ENCODE measurements around the gene MBD1.

MBD1 gene

GRCh38 chr18:50280707-50281294 lies 522 bp downstream of the MBD1 start:
- Histone ChIP-seq H2BK5ac (ENCODE audit: low read length) (peak overlapping the region; percentile 24), H2AK5ac (ENCODE audit: low read length) (no peak overlapping the region), H3K9ac (ENCODE audit: low read length) (peak overlapping the region; percentile 93), H3K56ac (ENCODE audit: low read length) (peak overlapping the region; percentile 97), H4K5ac (ENCODE audit: low read length) (no peak overlapping the region), H3K4me1 (ENCODE audit: control insufficient read depth, low read depth, low read length) (peaks cover 6% of the 10 kb centered on the region), H3K18ac (ENCODE audit: low read length) (no peak overlapping the region), H3K79me2 (ENCODE audit: control insufficient read depth, insufficient read depth, low read length) (peaks cover 18% of the 10 kb centered on the region), H3K23ac (ENCODE audit: low read length) (no peak overlapping the region), H2BK15ac (replicated peaks; ENCODE audit: low read depth) (no peak overlapping the region), H3K79me1 (ENCODE audit: low read length) (peaks cover 22% of the 10 kb centered on the region), H3K4me3 (ENCODE audit: low read length) (peak overlapping the region; percentile 91), H3K36me3 (ENCODE audit: control insufficient read depth, insufficient read depth, low read length) (peaks cover 16% of the 10 kb centered on the region), H4K8ac (ENCODE audit: low read depth, low read length) (no peak overlapping the region), H2BK120ac (ENCODE audit: low read depth, low read length) (no peak overlapping the region), H3K27ac (ENCODE audit: low read depth, low read length) (peak overlapping the region; percentile 34), H3K27me3 (ENCODE audit: insufficient read depth, low read length, poor library complexity) (no peaks in the 10 kb centered on the region), H3K4ac (ENCODE audit: low read depth, low read length) (no peak overlapping the region), H3K4me2 (ENCODE audit: low read length) (peak overlapping the region; percentile 95)
- no CpG with 5 or more reads among the region's 16 CpGs for WGBS (ENCODE audit: extremely low coverage, insufficient coverage, low lambda C conversion rate)
- DNase-seq = no peak

- H3K4me2 ChIP-seq (ENCODE audit: low read length) = no peak overlapping the region
- peaks cover 22% of the 10 kb centered on the region for H3K36me3 ChIP-seq (ENCODE audit: control insufficient read depth, insufficient read depth, low read length)
- H2AK5ac ChIP-seq (ENCODE audit: low read length) = no peak overlapping the region
- WGBS (ENCODE audit: extremely low coverage, insufficient coverage, low lambda C conversion rate) = no CpG with 5 or more reads among the region's 7 CpGs
- no peaks in the 10 kb centered on the region for H3K27me3 ChIP-seq (ENCODE audit: insufficient read depth, low read length, poor library complexity)
- no peak overlapping the region for H3K23ac ChIP-seq (ENCODE audit: low read length)
- no peak overlapping the region for H2BK15ac ChIP-seq (replicated peaks; ENCODE audit: low read depth)
- H3K4me1 ChIP-seq (ENCODE audit: control insufficient read depth, low read depth, low read length) = peaks cover 6% of the 10 kb centered on the region
- H2BK120ac ChIP-seq (ENCODE audit: low read depth, low read length) = no peak overlapping the region
- H3K27ac ChIP-seq (ENCODE audit: low read depth, low read length) = no peak overlapping the region
- H3K18ac ChIP-seq (ENCODE audit: low read length) = no peak overlapping the region
- no peak overlapping the region for H4K5ac ChIP-seq (ENCODE audit: low read length)
- peak overlapping the region; percentile 73 for H3K56ac ChIP-seq (ENCODE audit: low read length)
- H3K4ac ChIP-seq (ENCODE audit: low read depth, low read length) = no peak overlapping the region
- peaks cover 18% of the 10 kb centered on the region for H3K79me2 ChIP-seq (ENCODE audit: control insufficient read depth, insufficient read depth, low read length)
- DNase-seq = no peak
- no peak overlapping the region for H3K4me3 ChIP-seq (ENCODE audit: low read length)
- H2BK5ac ChIP-seq (ENCODE audit: low read length) = no peak overlapping the region
- no peak overlapping the region for H4K8ac ChIP-seq (ENCODE audit: low read depth, low read length)
- H3K9ac ChIP-seq (ENCODE audit: low read length) = no peak overlapping the region
- H3K79me1 ChIP-seq (ENCODE audit: low read length) = peaks cover 22% of the 10 kb centered on the region
Observed at GRCh38 chr18:50279752-50280151, 1.6 kb downstream of the MBD1 start.

GRCh38 chr18:50277942-50278341 lies 3.4 kb downstream of the MBD1 start:
- no peak overlapping the region for H2AK5ac ChIP-seq (ENCODE audit: low read length)
- H3K18ac ChIP-seq (ENCODE audit: low read length) = no peak overlapping the region
- H2BK120ac ChIP-seq (ENCODE audit: low read depth, low read length) = no peak overlapping the region
- no peaks in the 10 kb centered on the region for H3K27me3 ChIP-seq (ENCODE audit: insufficient read depth, low read length, poor library complexity)
- H3K79me1 ChIP-seq (ENCODE audit: low read length) = peaks cover 22% of the 10 kb centered on the region
- H2BK5ac ChIP-seq (ENCODE audit: low read length) = no peak overlapping the region
- H3K4me1 ChIP-seq (ENCODE audit: control insufficient read depth, low read depth, low read length) = peaks cover 6% of the 10 kb centered on the region
- H3K27ac ChIP-seq (ENCODE audit: low read depth, low read length) = no peak overlapping the region
- H4K8ac ChIP-seq (ENCODE audit: low read depth, low read length) = no peak overlapping the region
- H3K4me3 ChIP-seq (ENCODE audit: low read length) = no peak overlapping the region
- H3K4me2 ChIP-seq (ENCODE audit: low read length) = no peak overlapping the region
- WGBS (ENCODE audit: extremely low coverage, insufficient coverage, low lambda C conversion rate) = no CpG with 5 or more reads among the region's 6 CpGs
- peaks cover 18% of the 10 kb centered on the region for H3K79me2 ChIP-seq (ENCODE audit: control insufficient read depth, insufficient read depth, low read length)
- H3K9ac ChIP-seq (ENCODE audit: low read length) = no peak overlapping the region
- peaks cover 32% of the 10 kb centered on the region for H3K36me3 ChIP-seq (ENCODE audit: control insufficient read depth, insufficient read depth, low read length)
- DNase-seq = no peak
- no peak overlapping the region for H3K4ac ChIP-seq (ENCODE audit: low read depth, low read length)
- no peak overlapping the region for H3K23ac ChIP-seq (ENCODE audit: low read length)
- no peak overlapping the region for H4K5ac ChIP-seq (ENCODE audit: low read length)
- H2BK15ac ChIP-seq (replicated peaks; ENCODE audit: low read depth) = no peak overlapping the region
- no peak overlapping the region for H3K56ac ChIP-seq (ENCODE audit: low read length)

DNA sequence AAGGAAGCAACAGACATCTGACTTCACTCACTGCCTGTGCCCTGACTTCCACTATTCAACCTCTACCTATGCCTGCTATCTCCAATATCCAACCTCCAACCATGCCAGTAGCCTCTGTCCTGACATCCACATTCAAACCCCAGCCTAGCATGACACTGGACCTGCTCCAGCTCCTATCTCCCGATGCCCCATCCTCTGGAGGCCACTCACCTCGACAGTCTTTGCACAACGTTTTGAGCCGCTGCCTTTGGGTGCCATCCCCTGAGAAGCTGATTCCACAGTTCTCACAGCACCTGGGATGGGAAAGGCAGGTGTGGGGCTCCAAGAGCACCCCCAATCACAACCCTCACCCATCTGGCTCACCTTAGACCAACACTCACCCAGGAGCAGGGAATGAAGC lies 4.9 kb downstream of the MBD1 start:
- H2BK15ac ChIP-seq (replicated peaks; ENCODE audit: low read depth) = no peak overlapping the region
- peaks cover 22% of the 10 kb centered on the region for H3K79me1 ChIP-seq (ENCODE audit: low read length)
- H3K27me3 ChIP-seq (ENCODE audit: insufficient read depth, low read length, poor library complexity) = no peaks in the 10 kb centered on the region
- H3K18ac ChIP-seq (ENCODE audit: low read length) = no peak overlapping the region
- no peak overlapping the region for H2BK120ac ChIP-seq (ENCODE audit: low read depth, low read length)
- no peak overlapping the region for H3K56ac ChIP-seq (ENCODE audit: low read length)
- no peak overlapping the region for H2AK5ac ChIP-seq (ENCODE audit: low read length)
- no peak overlapping the region for H2BK5ac ChIP-seq (ENCODE audit: low read length)
- no peak overlapping the region for H3K4me3 ChIP-seq (ENCODE audit: low read length)
- no peak overlapping the region for H3K23ac ChIP-seq (ENCODE audit: low read length)
- no peak overlapping the region for H3K4me2 ChIP-seq (ENCODE audit: low read length)
- H4K8ac ChIP-seq (ENCODE audit: low read depth, low read length) = no peak overlapping the region
- H3K27ac ChIP-seq (ENCODE audit: low read depth, low read length) = no peak overlapping the region
- DNase-seq = no peak
- H3K79me2 ChIP-seq (ENCODE audit: control insufficient read depth, insufficient read depth, low read length) = peaks cover 18% of the 10 kb centered on the region
- H3K4me1 ChIP-seq (ENCODE audit: control insufficient read depth, low read depth, low read length) = peaks cover 6% of the 10 kb centered on the region
- no CpG with 5 or more reads among the region's 4 CpGs for WGBS (ENCODE audit: extremely low coverage, insufficient coverage, low lambda C conversion rate)
- H3K9ac ChIP-seq (ENCODE audit: low read length) = no peak overlapping the region
- no peak overlapping the region for H4K5ac ChIP-seq (ENCODE audit: low read length)
- H3K4ac ChIP-seq (ENCODE audit: low read depth, low read length) = no peak overlapping the region
- H3K36me3 ChIP-seq (ENCODE audit: control insufficient read depth, insufficient read depth, low read length) = peaks cover 33% of the 10 kb centered on the region

DNA sequence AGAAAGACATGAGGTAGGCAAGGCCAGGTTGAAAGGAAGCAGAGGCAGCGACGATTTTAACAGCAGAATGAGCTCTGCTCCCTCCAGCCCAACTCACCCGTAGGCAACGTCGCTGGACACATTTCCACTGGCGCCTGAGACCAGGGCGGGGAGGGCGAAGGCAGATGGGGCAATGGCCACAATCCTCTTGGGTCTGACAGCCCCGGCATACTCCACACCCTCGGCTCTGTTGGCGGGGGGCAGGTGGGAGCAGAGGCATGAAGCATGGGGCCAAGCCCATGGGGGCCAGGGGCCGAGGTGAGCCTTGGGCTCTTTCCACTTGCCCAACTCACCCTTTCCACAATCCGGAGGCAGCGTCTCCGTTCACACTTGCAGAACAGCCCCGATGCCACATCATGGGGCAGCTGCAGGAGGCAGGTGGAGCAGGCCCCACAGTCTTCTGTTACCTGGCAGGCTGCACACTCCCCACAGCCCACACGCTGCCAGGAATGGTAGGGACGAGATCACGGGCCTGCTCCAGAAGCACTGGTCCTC lies 5.8 kb downstream of the MBD1 start:
- Histone ChIP-seq H3K27me3 (ENCODE audit: insufficient read depth, low read length, poor library complexity) (no peaks in the 10 kb centered on the region), H2BK15ac (replicated peaks; ENCODE audit: low read depth) (no peak overlapping the region), H2BK120ac (ENCODE audit: low read depth, low read length) (no peak overlapping the region)

GRCh38 chr18:50274941-50275340 lies 6.4 kb downstream of the MBD1 start:
- Histone ChIP-seq H3K4me3 (ENCODE audit: low read length) (no peak overlapping the region), H3K36me3 (ENCODE audit: control insufficient read depth, insufficient read depth, low read length) (peaks cover 33% of the 10 kb centered on the region), H3K9ac (ENCODE audit: low read length) (no peak overlapping the region), H3K23ac (ENCODE audit: low read length) (no peak overlapping the region), H3K27me3 (ENCODE audit: insufficient read depth, low read length, poor library complexity) (no peaks in the 10 kb centered on the region), H2AK5ac (ENCODE audit: low read length) (no peak overlapping the region), H3K56ac (ENCODE audit: low read length) (no peak overlapping the region), H3K27ac (ENCODE audit: low read depth, low read length) (no peak overlapping the region), H3K79me1 (ENCODE audit: low read length) (peaks cover 11% of the 10 kb centered on the region), H2BK15ac (replicated peaks; ENCODE audit: low read depth) (no peak overlapping the region), H3K4me1 (ENCODE audit: control insufficient read depth, low read depth, low read length) (no peaks in the 10 kb centered on the region), H3K79me2 (ENCODE audit: control insufficient read depth, insufficient read depth, low read length) (peaks cover 8% of the 10 kb centered on the region), H4K8ac (ENCODE audit: low read depth, low read length) (no peak overlapping the region), H3K4me2 (ENCODE audit: low read length) (no peak overlapping the region), H3K4ac (ENCODE audit: low read depth, low read length) (no peak overlapping the region), H4K5ac (ENCODE audit: low read length) (no peak overlapping the region), H2BK5ac (ENCODE audit: low read length) (no peak overlapping the region), H2BK120ac (ENCODE audit: low read depth, low read length) (no peak overlapping the region), H3K18ac (ENCODE audit: low read length) (no peak overlapping the region)
- WGBS (ENCODE audit: extremely low coverage, insufficient coverage, low lambda C conversion rate) = no CpG with 5 or more reads among the region's 10 CpGs
- DNase-seq = no peak

More for the DNA sequence above, 5.8 kb downstream of the MBD1 start:
- H2BK5ac ChIP-seq (ENCODE audit: low read length) = no peak overlapping the region
- WGBS (ENCODE audit: extremely low coverage, insufficient coverage, low lambda C conversion rate) = no CpG with 5 or more reads among the region's 19 CpGs
- H3K4me3 ChIP-seq (ENCODE audit: low read length) = no peak overlapping the region
- H2AK5ac ChIP-seq (ENCODE audit: low read length) = no peak overlapping the region
- peaks cover 17% of the 10 kb centered on the region for H3K79me1 ChIP-seq (ENCODE audit: low read length)
- H3K79me2 ChIP-seq (ENCODE audit: control insufficient read depth, insufficient read depth, low read length) = peaks cover 14% of the 10 kb centered on the region
- no peak overlapping the region for H3K56ac ChIP-seq (ENCODE audit: low read length)
- peaks cover 33% of the 10 kb centered on the region for H3K36me3 ChIP-seq (ENCODE audit: control insufficient read depth, insufficient read depth, low read length)
- H4K8ac ChIP-seq (ENCODE audit: low read depth, low read length) = no peak overlapping the region
- no peak overlapping the region for H3K27ac ChIP-seq (ENCODE audit: low read depth, low read length)
- H3K9ac ChIP-seq (ENCODE audit: low read length) = no peak overlapping the region
- no peak overlapping the region for H3K4ac ChIP-seq (ENCODE audit: low read depth, low read length)
- no peak overlapping the region for H3K23ac ChIP-seq (ENCODE audit: low read length)
- H4K5ac ChIP-seq (ENCODE audit: low read length) = no peak overlapping the region
- no peak for DNase-seq
- peaks cover 5% of the 10 kb centered on the region for H3K4me1 ChIP-seq (ENCODE audit: control insufficient read depth, low read depth, low read length)
- H3K4me2 ChIP-seq (ENCODE audit: low read length) = no peak overlapping the region
- H3K18ac ChIP-seq (ENCODE audit: low read length) = no peak overlapping the region

All from mesendoderm (in vitro differentiated cells).